Activated CD4-positive, CD25-positive, alpha-beta regulatory T cell treated with anti-CD3 and anti-CD28 coated beads, Interleukin-2, amount 50 U/mL, for 72 hours (primary cell): ENCODE measurements around the gene HOXA13.

Source experiments
- DNase-seq: peaks from one replicate; pipeline ENCODE4 v3.0.0; 2021

HOXA13 gene

DNA sequence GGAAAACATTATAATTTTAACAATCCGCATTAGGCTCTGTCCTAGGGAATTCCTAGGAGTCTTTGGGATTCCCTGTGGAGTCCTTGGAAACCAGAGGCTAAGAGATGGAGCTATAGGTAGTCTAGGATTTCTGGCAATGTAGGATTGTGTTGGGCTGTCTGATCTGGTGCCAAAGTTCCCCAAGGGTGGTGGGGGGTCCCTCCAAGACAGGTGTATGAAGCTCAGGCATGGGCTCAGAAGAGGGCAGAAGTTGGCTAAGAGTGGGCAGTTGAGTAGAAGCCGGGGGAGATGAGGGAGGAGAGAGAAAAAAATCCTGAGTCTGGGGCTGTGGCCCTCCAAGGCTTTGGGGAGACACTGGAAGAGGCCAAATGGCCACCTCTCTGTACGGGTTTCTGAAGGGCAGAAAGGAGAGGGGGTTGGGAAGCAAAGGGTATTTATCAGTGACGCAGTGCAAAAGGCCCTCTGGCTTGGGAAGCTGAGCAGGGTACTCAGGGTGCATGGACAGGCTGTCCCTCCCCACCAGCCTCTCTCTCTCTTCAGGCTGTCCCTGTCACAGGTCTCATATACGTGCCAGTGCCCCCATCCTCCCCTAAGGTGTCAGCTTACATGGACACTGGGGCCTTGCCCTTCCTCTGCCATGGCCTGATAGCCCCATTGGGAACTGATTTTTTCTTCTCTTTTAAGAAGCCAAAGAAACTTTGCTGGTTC, 53.2 kb downstream of the HOXA13 start:
- no peak for DNase-seq

DNA sequence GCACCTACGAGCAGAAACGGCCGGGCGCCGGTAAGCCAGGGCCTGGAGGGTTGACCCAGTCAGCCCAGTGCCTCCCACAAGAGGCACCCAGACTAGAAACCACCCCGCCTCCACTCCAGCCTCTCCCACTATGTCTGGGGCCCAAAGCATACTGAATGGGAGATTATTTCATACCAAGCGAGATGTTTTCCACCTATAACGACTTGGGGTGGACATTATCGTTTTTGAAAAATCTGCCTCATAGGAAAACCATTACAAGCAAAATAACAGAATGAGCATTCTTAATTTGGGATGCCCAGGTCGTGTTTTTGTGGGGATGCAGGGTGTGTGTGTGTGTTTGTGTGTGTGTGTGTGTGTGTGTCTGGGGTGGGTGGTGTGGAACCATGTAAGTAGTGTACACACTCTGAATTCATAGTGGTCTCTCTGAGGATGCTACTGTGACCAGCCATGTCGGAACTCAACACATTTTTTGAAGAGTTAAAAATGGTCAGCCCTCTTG, 53.9 kb downstream of the HOXA13 start:
- no peak for DNase-seq

DNA sequence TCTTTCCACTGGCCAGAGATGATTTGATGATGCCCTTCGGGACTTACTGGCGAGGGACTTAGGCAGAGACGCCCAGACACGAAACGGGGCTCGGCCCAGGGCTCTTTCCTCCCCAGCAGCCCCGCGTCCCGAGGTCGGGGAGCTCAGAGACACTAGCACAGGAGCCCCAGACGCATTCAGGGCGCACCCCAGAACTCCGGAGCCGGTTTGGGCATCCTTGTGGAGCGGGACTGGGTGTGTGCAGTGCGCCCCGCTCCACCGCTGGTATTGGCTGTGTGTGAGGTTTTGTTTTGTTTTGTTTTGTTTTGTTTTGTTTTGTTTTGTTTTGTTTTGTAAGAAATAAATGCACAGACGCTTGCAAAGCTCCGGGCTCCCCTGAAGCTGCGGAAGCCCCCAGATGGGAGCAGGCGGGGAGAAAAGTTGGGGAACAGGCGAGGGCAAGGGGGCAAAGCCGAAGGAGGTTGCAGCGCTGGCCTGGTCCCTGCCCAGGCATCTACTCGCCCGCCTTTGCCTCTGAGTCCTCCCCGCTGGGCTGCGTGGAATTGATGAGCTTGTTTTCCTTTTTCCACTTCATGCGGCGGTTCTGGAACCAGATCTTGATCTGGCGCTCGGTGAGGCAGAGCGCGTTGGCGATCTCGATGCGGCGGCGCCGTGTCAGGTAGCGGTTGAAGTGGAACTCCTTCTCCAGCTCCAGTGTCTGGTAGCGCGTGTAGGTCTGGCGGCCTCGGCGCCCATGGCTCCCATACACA, 54.6 kb downstream of the HOXA13 start:
- DNase-seq, result no peak

DNA sequence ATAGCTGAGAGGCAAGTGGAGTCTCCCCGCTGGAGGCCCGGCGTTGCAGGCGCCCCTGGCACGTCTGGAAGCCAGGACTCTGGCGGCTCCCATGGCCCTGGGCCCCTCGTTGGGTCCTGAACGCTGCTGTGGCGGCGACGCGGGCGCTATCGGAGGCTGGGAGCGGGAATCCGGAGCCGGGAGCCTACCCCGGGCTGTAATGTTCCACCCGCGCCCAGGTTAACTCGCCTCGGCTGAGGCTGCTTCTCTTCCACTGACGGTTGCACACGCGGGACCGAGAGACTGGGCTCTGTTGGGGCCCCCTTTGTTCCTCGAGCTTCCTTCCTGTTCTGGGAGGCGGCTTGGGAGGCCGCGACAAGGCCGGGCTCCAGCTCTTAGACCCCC, 55.1 kb downstream of the HOXA13 start:
- DNase-seq, result no peak
